Mesothelial cell of epicardium (in vitro differentiated cells): Measurements from ENCODE around the gene ERCC6L. TPM values are rescaled to one million over a fixed set of nuclear protein-coding genes. Genes with fewer than 3 reads are reported as not detected.

Experiments used
- DNase-seq, 2 experiments: peaks; one replicate each; pipeline ENCODE4 v3.0.0; 2021; ENCODE audit warnings: low spot score in 2 of 2; ENCODE audit not compliant: unreplicated experiment in 2 of 2
- H3K27ac Mint-ChIP-seq: 2 replicates; pipeline ENCODE4 v1.8.0; 2021; ENCODE audit warnings: mixed read lengths
- H3K27me3 Mint-ChIP-seq: 2 replicates; pipeline ENCODE4 v1.8.0; 2021; ENCODE audit warnings: low read depth, mixed read lengths
- H3K36me3 Mint-ChIP-seq: 2 replicates; pipeline ENCODE4 v1.8.0; 2021; ENCODE audit warnings: mixed read lengths
- H3K4me1 Mint-ChIP-seq: 2 replicates; pipeline ENCODE4 v1.8.0; 2021; ENCODE audit warnings: mixed read lengths
- H3K4me3 Mint-ChIP-seq: 2 replicates; pipeline ENCODE4 v1.8.0; 2021; ENCODE audit warnings: mild to moderate bottlenecking, moderate library complexity, mixed read lengths
- H3K9me3 Mint-ChIP-seq: 2 replicates; pipeline ENCODE4 v1.8.0; 2021; ENCODE audit warnings: mixed read lengths
- total RNA-seq: library from RNA; stranded (reverse); gene quantifications from 3 replicates; pipeline ENCODE4 v1.2.1, GENCODE V29; 2021
- TF ChIP-seq, protein P1 (sequence below): fragments of 200-600 bp; sonication (generic); IDR thresholded peaks from one replicate; pipeline ENCODE4 v1.5.0; 2021; ENCODE audit warnings: antibody characterized with exemption; ENCODE audit not compliant: unreplicated experiment

The ERCC6L gene
- total RNA-seq, 1 donor from 2014 or later, result 3.0 TPM

DNA sequence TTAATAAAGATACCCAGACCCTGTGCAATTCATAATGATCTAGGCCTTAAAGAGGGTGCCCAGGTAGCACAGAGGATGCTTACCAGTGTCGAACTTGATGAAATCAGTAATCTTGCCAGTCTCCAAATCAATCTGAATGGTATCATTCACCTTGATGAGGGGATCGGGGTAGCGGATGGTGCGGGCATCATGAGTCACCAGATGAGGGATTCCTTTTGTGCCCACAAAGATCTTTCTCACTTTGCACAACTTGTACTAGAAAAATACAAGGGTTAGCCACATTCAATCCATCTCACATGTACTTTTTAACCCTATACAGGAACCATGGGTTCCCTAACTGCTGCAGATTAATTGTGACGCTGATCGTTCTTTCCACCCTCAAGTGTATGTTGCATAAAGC, 34.9 kb upstream of the ERCC6L start:
- H3K27me3 Mint-ChIP-seq, result no peaks in the 10 kb centered on the region
- TF ChIP-seq, protein P1, sequence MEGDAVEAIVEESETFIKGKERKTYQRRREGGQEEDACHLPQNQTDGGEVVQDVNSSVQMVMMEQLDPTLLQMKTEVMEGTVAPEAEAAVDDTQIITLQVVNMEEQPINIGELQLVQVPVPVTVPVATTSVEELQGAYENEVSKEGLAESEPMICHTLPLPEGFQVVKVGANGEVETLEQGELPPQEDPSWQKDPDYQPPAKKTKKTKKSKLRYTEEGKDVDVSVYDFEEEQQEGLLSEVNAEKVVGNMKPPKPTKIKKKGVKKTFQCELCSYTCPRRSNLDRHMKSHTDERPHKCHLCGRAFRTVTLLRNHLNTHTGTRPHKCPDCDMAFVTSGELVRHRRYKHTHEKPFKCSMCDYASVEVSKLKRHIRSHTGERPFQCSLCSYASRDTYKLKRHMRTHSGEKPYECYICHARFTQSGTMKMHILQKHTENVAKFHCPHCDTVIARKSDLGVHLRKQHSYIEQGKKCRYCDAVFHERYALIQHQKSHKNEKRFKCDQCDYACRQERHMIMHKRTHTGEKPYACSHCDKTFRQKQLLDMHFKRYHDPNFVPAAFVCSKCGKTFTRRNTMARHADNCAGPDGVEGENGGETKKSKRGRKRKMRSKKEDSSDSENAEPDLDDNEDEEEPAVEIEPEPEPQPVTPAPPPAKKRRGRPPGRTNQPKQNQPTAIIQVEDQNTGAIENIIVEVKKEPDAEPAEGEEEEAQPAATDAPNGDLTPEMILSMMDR, result no peak
- DNase-seq, result no peak
- peak overlapping the region; percentile 96 for H3K27ac Mint-ChIP-seq
- H3K36me3 Mint-ChIP-seq, result peaks cover 42% of the 10 kb centered on the region
- H3K9me3 Mint-ChIP-seq, result no peaks in the 10 kb centered on the region
- H3K4me1 Mint-ChIP-seq, result peaks cover 43% of the 10 kb centered on the region
- peak overlapping the region; percentile 90 for H3K4me3 Mint-ChIP-seq

DNA sequence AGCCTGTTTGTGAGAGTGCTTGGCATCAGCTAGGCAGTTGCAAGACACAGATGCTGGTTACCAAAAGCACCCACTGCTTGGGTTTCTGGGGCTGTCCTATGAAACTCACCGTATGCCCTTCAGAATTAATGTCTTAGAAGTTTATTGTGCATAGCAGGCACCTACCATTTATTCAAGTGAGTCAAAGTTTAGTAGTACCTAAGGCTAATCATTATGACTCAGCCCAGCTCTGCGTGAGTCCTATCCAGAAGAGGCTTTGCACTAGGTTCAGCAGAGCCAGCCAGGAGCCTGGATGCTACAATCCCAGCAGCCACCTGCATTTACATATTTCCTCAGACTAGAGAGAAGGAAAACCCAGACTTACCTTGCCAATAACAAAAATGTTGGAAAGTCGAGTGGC, 34.0 kb upstream of the ERCC6L start:
- H3K36me3 Mint-ChIP-seq, result peaks cover 44% of the 10 kb centered on the region
- TF ChIP-seq, protein P1, result no peak
- no peaks in the 10 kb centered on the region for H3K9me3 Mint-ChIP-seq
- DNase-seq, result no peak
- H3K27ac Mint-ChIP-seq, result peak overlapping the region; percentile 37
- no peaks in the 10 kb centered on the region for H3K27me3 Mint-ChIP-seq
- H3K4me1 Mint-ChIP-seq, result peaks cover 43% of the 10 kb centered on the region
- H3K4me3 Mint-ChIP-seq, result no peak overlapping the region

DNA sequence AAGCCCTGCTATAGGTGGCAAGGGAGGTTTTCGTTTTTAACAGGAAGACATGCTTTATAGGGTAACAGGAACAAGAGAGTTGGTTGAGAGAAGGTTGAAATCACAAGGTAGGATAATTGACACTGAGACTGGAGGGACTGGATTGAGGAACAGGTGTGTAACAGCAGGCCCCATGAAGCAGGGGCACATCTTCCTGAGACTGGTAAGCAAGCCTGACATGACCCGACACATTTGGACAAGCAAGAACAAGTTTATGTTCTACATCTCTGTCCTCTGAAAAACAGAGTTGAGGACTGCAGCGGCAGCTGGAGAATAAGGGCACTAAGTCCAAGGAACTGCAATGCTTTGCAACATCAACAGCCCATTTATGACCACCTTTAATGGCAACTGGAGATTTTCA, 33.0 kb upstream of the ERCC6L start:
- Mint-ChIP-seq H3K27ac (peak overlapping the region; percentile 71), H3K9me3 (no peaks in the 10 kb centered on the region), H3K4me1 (peaks cover 43% of the 10 kb centered on the region), H3K27me3 (no peaks in the 10 kb centered on the region), H3K4me3 (no peak overlapping the region), H3K36me3 (peaks cover 48% of the 10 kb centered on the region)
- TF ChIP-seq, protein P1, result no peak
- no peak for DNase-seq

DNA sequence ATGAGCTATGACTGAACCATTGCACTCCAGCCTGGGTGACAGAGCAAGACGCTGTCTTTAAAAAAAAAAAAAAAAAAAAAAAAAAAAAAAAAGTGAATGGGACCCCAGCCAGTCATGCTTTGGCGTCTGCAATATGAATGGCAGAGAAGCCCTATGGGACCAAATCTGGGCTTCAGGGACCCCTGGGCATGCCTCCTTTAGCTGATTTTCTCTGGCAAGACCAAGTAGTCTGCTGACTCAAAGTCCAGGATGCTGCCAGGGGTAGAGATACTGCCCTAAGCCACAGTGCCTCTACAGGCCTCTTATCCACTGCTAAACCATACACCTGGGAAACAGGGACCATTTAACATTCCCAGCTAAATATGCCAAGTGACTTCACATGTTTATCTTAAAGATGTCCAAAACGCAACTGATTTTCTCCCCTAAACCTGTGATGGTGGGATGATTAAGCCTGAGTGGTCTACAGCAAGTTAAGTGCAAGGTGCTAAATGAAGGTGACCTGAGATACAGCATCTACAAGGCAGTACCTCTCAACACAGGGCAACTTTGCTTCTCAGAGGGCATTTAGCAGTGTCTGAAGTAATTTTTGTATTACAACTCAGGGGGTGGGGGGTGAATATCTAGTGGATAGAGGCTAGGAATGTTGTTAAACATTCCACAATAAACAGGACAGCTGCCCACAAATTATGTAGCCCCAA, 32.4 kb upstream of the ERCC6L start:
- Mint-ChIP-seq H3K27ac (peak overlapping the region; percentile 71), H3K9me3 (no peaks in the 10 kb centered on the region), H3K4me1 (peaks cover 43% of the 10 kb centered on the region), H3K4me3 (no peak overlapping the region), H3K36me3 (peaks cover 48% of the 10 kb centered on the region), H3K27me3 (no peaks in the 10 kb centered on the region)
- TF ChIP-seq, protein P1, result no peak
- no peak for DNase-seq

DNA sequence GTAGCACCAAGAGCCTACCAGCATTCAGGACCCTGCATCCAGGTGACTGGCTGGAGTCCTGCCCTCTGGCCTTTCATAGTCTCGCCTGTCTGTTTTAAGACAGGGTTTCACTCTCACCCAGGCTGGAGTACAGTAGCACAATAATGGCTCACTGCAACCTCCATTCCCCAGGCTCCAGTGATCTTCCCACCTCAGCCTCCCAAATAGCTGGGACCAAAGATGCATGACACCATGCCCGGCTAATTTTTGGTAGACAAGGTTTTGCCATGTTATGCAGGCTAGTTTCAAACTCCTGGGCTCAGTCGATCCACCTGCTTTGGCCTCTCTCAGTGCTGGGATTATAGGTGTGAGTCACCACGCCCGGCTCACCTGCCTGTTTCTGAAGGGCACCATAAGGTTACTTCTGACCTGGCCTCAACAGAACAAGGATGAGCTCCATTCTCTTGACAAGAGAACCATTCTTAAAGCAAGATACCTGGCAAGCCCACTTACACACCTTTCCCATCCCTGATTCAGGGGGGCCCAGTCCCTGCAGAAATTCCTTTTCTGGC, 31.6 kb upstream of the ERCC6L start:
- Mint-ChIP-seq H3K36me3 (peaks cover 45% of the 10 kb centered on the region), H3K4me1 (peaks cover 35% of the 10 kb centered on the region), H3K27me3 (no peaks in the 10 kb centered on the region), H3K4me3 (no peak overlapping the region), H3K9me3 (no peaks in the 10 kb centered on the region), H3K27ac (no peak overlapping the region)
- TF ChIP-seq, protein P1, result no peak
- no peak for DNase-seq
